ENCODE measurements around the gene SETBP1. TPM values are rescaled to one million over a fixed set of nuclear protein-coding genes. Genes with fewer than 3 reads are reported as not detected.

Gene SETBP1
- total RNA-seq, 3 donors from 2014 or later, result 15.0 to 97.2 (median 17.8) TPM

DNA sequence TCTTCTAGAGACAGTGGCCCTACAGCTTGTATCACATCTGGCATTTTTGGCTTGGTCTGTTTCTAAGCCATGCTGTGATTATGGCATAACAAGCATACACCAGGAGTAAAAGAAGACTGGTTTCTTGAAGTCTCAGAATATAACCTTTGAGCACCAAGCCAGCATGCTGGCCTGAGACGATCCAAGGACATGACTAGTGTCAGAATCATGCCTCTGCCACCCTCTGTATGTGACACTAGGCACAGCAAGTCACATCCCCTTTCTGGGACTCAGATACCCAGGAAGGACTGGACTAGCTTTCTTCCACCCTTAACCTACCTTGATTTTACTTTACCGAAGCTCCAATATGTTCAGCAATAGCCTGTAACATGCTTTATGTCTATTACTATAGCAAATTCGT lies 345.5 kb downstream of the SETBP1 start:
- no peak overlapping the region for H3K4me3 ChIP-seq
- intact Hi-C loops (cut with DNase I, micrococcal nuclease), result no loop called here
- H3K36me3 ChIP-seq (ENCODE audit: low read depth), result no peaks in the 10 kb centered on the region
- H3K9me3 ChIP-seq, result peaks cover 2% of the 10 kb centered on the region
- no peak for ATAC-seq
- DNase-seq, result no peak
- TF ChIP-seq, protein P1, sequence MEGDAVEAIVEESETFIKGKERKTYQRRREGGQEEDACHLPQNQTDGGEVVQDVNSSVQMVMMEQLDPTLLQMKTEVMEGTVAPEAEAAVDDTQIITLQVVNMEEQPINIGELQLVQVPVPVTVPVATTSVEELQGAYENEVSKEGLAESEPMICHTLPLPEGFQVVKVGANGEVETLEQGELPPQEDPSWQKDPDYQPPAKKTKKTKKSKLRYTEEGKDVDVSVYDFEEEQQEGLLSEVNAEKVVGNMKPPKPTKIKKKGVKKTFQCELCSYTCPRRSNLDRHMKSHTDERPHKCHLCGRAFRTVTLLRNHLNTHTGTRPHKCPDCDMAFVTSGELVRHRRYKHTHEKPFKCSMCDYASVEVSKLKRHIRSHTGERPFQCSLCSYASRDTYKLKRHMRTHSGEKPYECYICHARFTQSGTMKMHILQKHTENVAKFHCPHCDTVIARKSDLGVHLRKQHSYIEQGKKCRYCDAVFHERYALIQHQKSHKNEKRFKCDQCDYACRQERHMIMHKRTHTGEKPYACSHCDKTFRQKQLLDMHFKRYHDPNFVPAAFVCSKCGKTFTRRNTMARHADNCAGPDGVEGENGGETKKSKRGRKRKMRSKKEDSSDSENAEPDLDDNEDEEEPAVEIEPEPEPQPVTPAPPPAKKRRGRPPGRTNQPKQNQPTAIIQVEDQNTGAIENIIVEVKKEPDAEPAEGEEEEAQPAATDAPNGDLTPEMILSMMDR (IDR thresholded peaks at IDR 0.05), result no peak
- no peaks in the 10 kb centered on the region for H3K4me1 ChIP-seq (ENCODE audit: low read depth)

DNA sequence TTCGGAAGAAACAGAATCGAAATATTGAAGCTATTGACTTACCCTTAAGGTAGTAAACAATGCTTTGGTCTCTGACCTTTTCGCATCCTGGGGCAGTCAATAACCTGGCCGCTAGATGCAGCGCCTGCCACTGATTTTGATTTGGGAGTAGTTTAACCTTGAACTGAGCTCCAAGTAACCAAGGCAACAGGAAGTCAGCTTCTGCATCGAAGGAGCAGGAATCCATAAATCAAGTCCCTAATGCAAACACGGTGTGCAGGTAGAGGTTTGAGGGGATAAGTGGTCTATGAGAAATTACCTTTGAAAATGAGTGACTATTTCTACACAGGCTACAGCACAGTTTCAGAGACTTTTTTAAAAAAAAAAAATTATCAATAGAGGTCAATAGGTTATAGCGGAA lies 353.5 kb downstream of the SETBP1 start:
- DNase-seq (no peak), ATAC-seq (no peak)
- Histone ChIP-seq H3K36me3 (ENCODE audit: low read depth) (no peaks in the 10 kb centered on the region), H3K4me3 (no peak overlapping the region), H3K9me3 (no peaks in the 10 kb centered on the region), H3K4me1 (ENCODE audit: low read depth) (no peaks in the 10 kb centered on the region)
- intact Hi-C loops (cut with DNase I, micrococcal nuclease), result no loop called here
- TF ChIP-seq, protein P1 (IDR thresholded peaks at IDR 0.05), result no peak

DNA sequence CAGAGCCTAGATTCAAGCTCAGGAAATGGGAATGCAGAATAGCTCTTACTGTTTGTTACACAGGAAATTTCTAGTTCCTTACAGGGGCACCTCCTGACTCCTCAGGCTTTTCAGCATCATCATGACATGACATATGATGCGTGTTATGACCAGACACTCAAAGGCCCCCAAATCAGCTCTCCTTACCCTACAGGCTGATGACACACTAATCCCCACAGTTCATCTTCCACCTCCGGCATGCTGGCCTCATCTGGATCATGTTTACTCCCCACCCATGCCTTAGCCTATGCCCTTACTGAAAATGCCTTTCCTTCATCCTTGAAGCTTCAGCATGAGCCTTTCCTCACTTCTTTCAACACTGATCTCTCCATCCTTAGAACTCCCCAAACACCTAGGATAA lies 356.9 kb downstream of the SETBP1 start:
- DNase-seq, result no peak
- ATAC-seq, result no peak
- TF ChIP-seq, protein P1 (IDR thresholded peaks at IDR 0.05), result no peak

DNA sequence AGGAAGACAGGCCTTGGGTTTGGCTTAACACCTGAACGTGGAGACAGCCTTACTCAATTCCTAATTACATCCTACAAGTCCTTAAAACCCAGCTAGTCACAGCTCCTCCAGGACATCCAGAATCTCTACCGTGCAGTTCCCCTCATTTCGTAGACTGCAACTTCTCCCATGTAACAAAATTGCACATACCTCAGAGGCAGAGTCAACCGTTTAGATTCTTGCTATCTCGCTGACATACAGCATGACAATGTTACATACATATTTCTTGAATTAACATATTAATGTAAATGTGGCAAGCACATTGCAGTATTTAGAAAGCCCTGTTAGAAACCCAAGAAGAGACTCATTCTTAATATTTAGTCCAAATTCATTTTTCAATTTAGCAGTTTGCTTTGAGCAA lies 358.7 kb downstream of the SETBP1 start:
- TF ChIP-seq, protein P1 (IDR thresholded peaks at IDR 0.05), result no peak
- peaks cover 2% of the 10 kb centered on the region for H3K4me1 ChIP-seq (ENCODE audit: low read depth)

More for the DNA sequence above, 356.9 kb downstream of the SETBP1 start:
- no peaks in the 10 kb centered on the region for H3K4me1 ChIP-seq (ENCODE audit: low read depth)
- no peak overlapping the region for H3K4me3 ChIP-seq
- H3K9me3 ChIP-seq, result no peaks in the 10 kb centered on the region
- intact Hi-C loops (cut with DNase I, micrococcal nuclease), result no loop called here
- H3K36me3 ChIP-seq (ENCODE audit: low read depth), result no peaks in the 10 kb centered on the region

DNA sequence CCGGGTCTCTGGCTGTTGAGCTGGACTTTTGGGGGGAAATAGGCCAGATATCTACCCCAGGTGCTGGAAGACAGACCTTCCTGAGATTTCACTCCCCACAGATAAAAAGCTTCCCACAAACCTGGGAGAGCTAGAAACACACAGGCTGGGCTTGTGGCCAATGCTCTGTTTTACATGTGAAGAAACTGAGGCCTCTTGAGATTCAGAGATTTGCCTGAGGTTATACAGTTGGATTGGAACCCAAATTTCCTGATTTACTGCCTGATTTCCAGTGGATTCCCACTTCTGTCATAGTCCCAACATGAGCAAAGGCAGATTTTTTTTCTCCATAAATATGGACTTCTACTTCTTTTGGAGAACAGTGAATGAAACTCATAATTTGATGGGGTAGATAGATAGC lies 360.2 kb downstream of the SETBP1 start:
- DNase-seq (no peak), ATAC-seq (no peak)
- TF ChIP-seq, protein P1 (IDR thresholded peaks at IDR 0.05), result no peak
- intact Hi-C loops (cut with DNase I, micrococcal nuclease), result no loop called here
- Histone ChIP-seq H3K4me1 (ENCODE audit: low read depth) (peaks cover 6% of the 10 kb centered on the region), H3K9me3 (no peaks in the 10 kb centered on the region), H3K36me3 (ENCODE audit: low read depth) (no peaks in the 10 kb centered on the region), H3K4me3 (no peak overlapping the region)

More for the DNA sequence above, 358.7 kb downstream of the SETBP1 start:
- intact Hi-C loops (cut with DNase I, micrococcal nuclease), result no loop called here
- Histone ChIP-seq H3K36me3 (ENCODE audit: low read depth) (no peaks in the 10 kb centered on the region), H3K9me3 (no peaks in the 10 kb centered on the region), H3K4me3 (no peak overlapping the region)
- DNase-seq, result no peak
- no peak for ATAC-seq

DNA sequence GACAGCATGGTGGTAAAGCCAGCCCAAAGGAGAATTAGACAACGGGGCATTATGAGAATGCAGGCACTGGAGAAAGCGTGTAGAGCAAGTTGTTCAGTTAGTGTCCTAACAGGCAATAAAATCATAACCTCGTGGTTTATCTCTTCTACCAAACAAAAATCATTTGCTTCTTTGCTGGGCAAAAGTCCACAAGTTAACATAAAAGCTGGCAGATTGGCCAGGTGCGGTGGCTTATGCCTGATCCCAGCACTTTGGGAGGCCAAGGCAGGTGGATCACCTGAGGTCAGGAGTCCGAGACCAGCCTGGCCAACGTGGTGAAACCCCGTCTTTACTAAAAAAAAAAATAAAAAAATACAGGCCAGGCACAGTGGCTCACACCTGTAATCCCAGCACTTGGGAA lies 364.1 kb downstream of the SETBP1 start:
- H3K4me1 ChIP-seq (ENCODE audit: low read depth), result peaks cover 6% of the 10 kb centered on the region
- peak; percentile 39 to 49 (median 46) for DNase-seq
- no peaks in the 10 kb centered on the region for H3K36me3 ChIP-seq (ENCODE audit: low read depth)
- peak; percentile 81 for ATAC-seq
- intact Hi-C loops (cut with DNase I, micrococcal nuclease), result no loop called here
- H3K9me3 ChIP-seq, result no peaks in the 10 kb centered on the region
- TF ChIP-seq, protein P1 (IDR thresholded peaks at IDR 0.05), result no peak
- no peak overlapping the region for H3K4me3 ChIP-seq

Data from mucosa of descending colon (tissue), 3 donors.